HepG2 (cell line): ENCODE measurements around the gene SEMA7A. TPM values are rescaled to one million over a fixed set of nuclear protein-coding genes. Genes with fewer than 3 reads are reported as not detected.
A peak's percentile ranks its signal among the peaks of the same experiment; 100 is the strongest.

Source experiments
- CENPX ChIP-seq: sonication (generic); formaldehyde crosslinking; IDR thresholded peaks from 2 replicates; pipeline ENCODE4 v1.9.0; 2021; ENCODE audit warnings: mild to moderate bottlenecking, missing genetic modification reagents, moderate library complexity
- CHD4 ChIP-seq: fragments of 200-600 bp; sonication (generic); IDR thresholded peaks from 2 replicates; pipeline ENCODE4 v1.7.0; 2017; ENCODE audit warnings: mild to moderate bottlenecking, low read length, borderline replicate concordance
- GLI4 ChIP-seq: sonication (generic); formaldehyde crosslinking; IDR thresholded peaks from 2 replicates; pipeline ENCODE4 v1.5.1; 2020; ENCODE audit warnings: missing genetic modification reagents, mild to moderate bottlenecking, moderate library complexity, borderline replicate concordance
- IRF1 ChIP-seq: sonication (generic); formaldehyde crosslinking; IDR thresholded peaks from 2 replicates; pipeline ENCODE4 v1.4.0; 2020; ENCODE audit warnings: low read depth, mild to moderate bottlenecking, missing genetic modification reagents
- MAFK ChIP-seq, 2 experiments: IDR thresholded peaks in 1 of 2; conservative IDR thresholded peaks in 1 of 2; 2 replicates each; pipeline ENCODE4 v1.6.1; 2011; ENCODE audit warnings: improper control_type of control experiment in 2 of 2, low read length in 2 of 2
- MIER2 ChIP-seq: IDR thresholded peaks from 2 replicates; pipeline ENCODE4 v1.6.1; 2016; ENCODE audit warnings: missing biosample characterization, missing genetic modification reagents
- MXI1 ChIP-seq: IDR thresholded peaks from 3 replicates; pipeline ENCODE4 v1.6.1; 2012; ENCODE audit warnings: low read depth, low read length, inconsistent platforms, borderline replicate concordance
- NFE2L1 ChIP-seq: sonication (generic); formaldehyde crosslinking; IDR thresholded peaks from 2 replicates; pipeline ENCODE4 v1.4.0; 2020; ENCODE audit warnings: missing genetic modification reagents, mild to moderate bottlenecking, borderline replicate concordance
- NFIB ChIP-seq: sonication (generic); formaldehyde crosslinking; IDR thresholded peaks from 2 replicates; pipeline ENCODE4 v1.9.0; 2021; ENCODE audit warnings: missing genetic modification reagents, mild to moderate bottlenecking, borderline replicate concordance
- NPAS2 ChIP-seq: sonication (generic); formaldehyde crosslinking; IDR thresholded peaks from 2 replicates; pipeline ENCODE4 v1.8.0; 2022; ENCODE audit warnings: mild to moderate bottlenecking, missing genetic modification reagents, borderline replicate concordance
- PAX8 ChIP-seq: sonication (generic); formaldehyde crosslinking; IDR thresholded peaks from 2 replicates; pipeline ENCODE4 v1.8.0; 2022; ENCODE audit warnings: mild to moderate bottlenecking, missing genetic modification reagents, borderline replicate concordance
- SALL2 ChIP-seq: sonication (generic); formaldehyde crosslinking; IDR thresholded peaks from 2 replicates; pipeline ENCODE4 v1.8.1; 2023; ENCODE audit warnings: mild to moderate bottlenecking, missing genetic modification reagents, inconsistent platforms
- SETDB1 ChIP-seq: sonication (generic); formaldehyde crosslinking; IDR thresholded peaks from 2 replicates; pipeline ENCODE4 v1.5.1; 2020; ENCODE audit warnings: missing genetic modification reagents, mild to moderate bottlenecking, borderline replicate concordance
- SIN3A ChIP-seq: IDR thresholded peaks from 2 replicates; pipeline ENCODE4 v1.6.1; 2011; ENCODE audit warnings: low read depth, mild to moderate bottlenecking, control low read depth, low read length, borderline replicate concordance
- TFDP1 ChIP-seq: IDR thresholded peaks from 2 replicates; pipeline ENCODE4 v1.6.1; 2016; ENCODE audit warnings: missing compliant biosample characterization, missing genetic modification reagents, borderline replicate concordance
- TOPORS ChIP-seq: sonication (generic); formaldehyde crosslinking; IDR thresholded peaks from 2 replicates; pipeline ENCODE4 v1.8.0; 2023; ENCODE audit warnings: mild to moderate bottlenecking, missing genetic modification reagents
- ZBTB44 ChIP-seq: sonication (generic); formaldehyde crosslinking; IDR thresholded peaks from 2 replicates; pipeline ENCODE4 v1.4.0; 2020; ENCODE audit warnings: missing genetic modification reagents
- ZNF335 ChIP-seq: sonication (generic); formaldehyde crosslinking; IDR thresholded peaks from 2 replicates; pipeline ENCODE4 v1.4.0; 2020; ENCODE audit warnings: missing genetic modification reagents
- ZNF83 ChIP-seq: sonication (generic); formaldehyde crosslinking; IDR thresholded peaks from 2 replicates; pipeline ENCODE4 v1.4.0; 2020; ENCODE audit warnings: missing genetic modification reagents, mild to moderate bottlenecking, borderline replicate concordance
- ZSCAN30 ChIP-seq: sonication (generic); formaldehyde crosslinking; IDR thresholded peaks from 2 replicates; pipeline ENCODE4 v1.5.0; 2020; ENCODE audit warnings: mild to moderate bottlenecking, missing genetic modification reagents
- polyA plus RNA-seq, 8 experiments: library from polyadenylated mRNA; depleted of rRNA in 3 of 8; stranded (reverse) in 7 of 8; unstranded in 1 of 8; fragments of >200 nt; fragmentation: Illumina TruSeq in 4 of 8; extraction: Trizol in 4 of 8; gene quantifications; 2 replicates each; pipeline versions ENCODE4 v1.2.1 to v1.2.3, GENCODE V29; 2011 to 2016; ENCODE audit warnings: low read depth in 4 of 8, missing spikeins in 1 of 8, mixed read lengths in 1 of 8; ENCODE audit not compliant: insufficient read depth in 1 of 8
- total RNA-seq, 5 experiments: library from RNA; depleted of rRNA; stranded (reverse); fragments of >200 nt; fragmentation: Illumina TruSeq; extraction: Trizol; gene quantifications; 2 replicates each; pipeline ENCODE4 v1.2.3, GENCODE V29; 2016; ENCODE audit warnings: low read depth in 1 of 5

Gene SEMA7A
- total and polyA plus RNA-seq, 2 of the 13 experiments (the other 11 are each of a cell fraction or from before 2014, with no cell fraction given), result 9.0 to 15.8 TPM

GRCh38 chr15:74443100-74443909 lies 9.5 kb upstream of the SEMA7A start (continued):
- TF ChIP-seq MAFK (conservative IDR thresholded peaks at IDR 0.05 in 1 of 2, IDR thresholded peaks at IDR 0.05 in 1 of 2; ENCODE audit: low read length in 2 of 2) (no peak), TFDP1 (CRISPR knock-in tag) (peak; percentile 48; the same call in 1 of the 2 replicates), ZBTB44 (CRISPR knock-in tag) (no peak), NFIB (CRISPR knock-in tag) (no peak), ZNF83 (CRISPR knock-in tag) (no peak), SALL2 (no peak), ZNF335 (peak; percentile 64; the same call in 1 of the 2 replicates), MXI1 (peak; percentile 57; the same call in 1 of the 3 replicates), GLI4 (no peak), TOPORS (no peak), MIER2 (CRISPR knock-in tag) (peak; percentile 49; the same call in 1 of the 2 replicates), NPAS2 (CRISPR knock-in tag) (no peak), ZSCAN30 (CRISPR knock-in tag) (no peak), SIN3A (peak; percentile 35; the same call in 1 of the 2 replicates), CENPX (CRISPR knock-in tag) (no peak), SETDB1 (CRISPR knock-in tag) (no peak), PAX8 (CRISPR knock-in tag) (no peak), IRF1 (CRISPR knock-in tag) (no peak), CHD4 (no peak; the same call in 1 of the 2 replicates), NFE2L1 (CRISPR knock-in tag) (no peak)
